Peyer's patch (tissue), 4 donors: ENCODE data around the gene TSPAN9.

Experiments used
- CTCF ChIP-seq, 6 experiments: fragments of 450-650 bp in 4 of 6; fragments of 200-600 bp in 2 of 6; sonication (generic) in 1 of 6; IDR thresholded peaks; one replicate each; pipeline ENCODE4 v1.5.1; 2017 to 2019; ENCODE audit warnings: antibody characterized with exemption in 6 of 6, mild to moderate bottlenecking in 3 of 6, moderate library complexity in 1 of 6
- POLR2A ChIP-seq, 2 donors: fragments of 450-650 bp; IDR thresholded peaks; one replicate each; pipeline ENCODE4 v1.5.1; 2017; ENCODE audit warnings: antibody characterized with exemption in 2 of 2, mild to moderate bottlenecking in 2 of 2, moderate library complexity in 2 of 2

GRCh38 chr12:3158851-3159465 lies 81.8 kb downstream of the TSPAN9 start:
- TF ChIP-seq CTCF (IDR thresholded peaks at IDR 0.05) (no peak), POLR2A (IDR thresholded peaks at IDR 0.05) (no peak)
